Activated CD8-positive, alpha-beta memory T cell treated with anti-CD3 and anti-CD28 coated beads for 36 hours (primary cell): ENCODE results near the gene DNAH3. TPM values are rescaled to one million over a fixed set of nuclear protein-coding genes. Genes with fewer than 3 reads are reported as not detected.
"Not testable (repeated sequence)": the region's sequence is repeated elsewhere in the genome, so short reads cannot be mapped to it uniquely, and the experiment has no call there.

Experiments
- CTCF ChIA-PET: fragments of 350-600 bp; sonication (Branson Sonifier 250); formaldehyde crosslinking; loops from one replicate; lab custom pipeline; 2021; ENCODE audit warnings: antibody characterized with exemption; lab: Charles Lee
- POLR2A ChIA-PET: fragments of 350-600 bp; sonication (Branson Sonifier 250); formaldehyde crosslinking; loops from one replicate; lab custom pipeline; 2021; ENCODE audit warnings: antibody characterized with exemption; lab: Charles Lee
- total RNA-seq, 2 experiments: library from RNA; stranded (reverse); gene quantifications; one replicate each; pipeline ENCODE4 v1.2.3, GENCODE V29; 2021

Gene DNAH3
- total RNA-seq, 2 experiments from 2014 or later: 0.02 TPM

DNA sequence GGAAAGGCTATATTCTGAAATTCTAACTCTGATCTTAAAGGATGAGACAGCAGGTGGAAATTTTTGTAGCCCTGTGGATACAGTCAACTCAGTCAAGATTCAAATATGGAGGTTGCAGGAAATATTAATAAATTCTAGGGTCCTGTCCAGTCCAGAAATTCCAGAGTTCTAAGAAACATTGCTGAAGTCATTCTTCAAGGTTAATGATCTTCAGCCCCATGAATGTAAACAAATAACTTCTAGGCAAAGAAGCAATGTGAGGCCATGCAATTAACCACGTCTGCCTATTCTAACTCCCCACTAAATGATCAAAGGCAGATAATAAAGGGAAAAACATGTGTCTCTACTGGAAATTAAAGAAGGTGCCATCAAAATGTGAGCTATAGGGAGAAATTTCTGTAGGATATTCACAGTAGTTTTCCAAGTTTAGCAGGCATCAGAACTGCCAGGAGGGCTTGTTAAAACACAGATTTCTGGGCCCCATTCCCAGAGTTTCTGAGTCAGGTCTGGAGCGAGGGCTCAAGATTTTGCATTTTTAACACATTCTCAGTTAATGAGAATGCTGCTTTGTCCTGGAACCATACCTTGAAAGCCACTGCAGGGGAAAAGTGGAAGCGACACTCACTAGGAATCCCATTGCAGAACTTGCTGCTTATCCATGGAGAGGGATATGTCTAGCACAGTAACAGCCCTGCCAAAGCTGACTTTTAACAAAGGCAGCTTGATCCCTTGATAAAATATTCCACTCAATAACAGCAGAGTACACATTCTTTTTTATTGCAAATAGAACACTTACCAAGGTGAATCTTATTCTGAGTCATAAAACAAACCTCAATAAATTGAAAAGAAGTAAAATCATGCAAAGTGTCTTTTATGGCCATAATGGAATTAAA, 61.8 kb downstream of the DNAH3 start:
- CTCF ChIA-PET: no interaction called here
- POLR2A ChIA-PET: no interaction called here

DNA sequence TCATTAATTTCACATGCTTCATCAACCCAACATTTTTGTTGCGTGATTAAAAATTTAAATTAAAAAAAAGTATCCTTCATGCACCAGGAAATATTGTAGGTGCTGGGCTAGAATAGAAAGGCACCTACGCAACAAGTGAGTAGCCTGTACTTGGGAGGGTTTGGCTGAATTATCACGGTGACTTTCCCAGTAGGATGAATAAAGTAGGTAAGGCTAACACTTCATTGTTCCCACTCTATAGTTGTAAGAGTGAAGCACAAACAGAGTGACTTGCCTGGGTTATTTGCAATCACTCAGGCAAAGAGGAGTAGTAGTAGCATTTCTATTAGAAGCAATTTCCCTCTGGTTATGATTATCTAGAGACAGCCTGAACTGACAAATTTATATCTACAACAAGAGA, 62.5 kb downstream of the DNAH3 start:
- CTCF ChIA-PET: no interaction called here
- POLR2A ChIA-PET: no interaction called here

DNA sequence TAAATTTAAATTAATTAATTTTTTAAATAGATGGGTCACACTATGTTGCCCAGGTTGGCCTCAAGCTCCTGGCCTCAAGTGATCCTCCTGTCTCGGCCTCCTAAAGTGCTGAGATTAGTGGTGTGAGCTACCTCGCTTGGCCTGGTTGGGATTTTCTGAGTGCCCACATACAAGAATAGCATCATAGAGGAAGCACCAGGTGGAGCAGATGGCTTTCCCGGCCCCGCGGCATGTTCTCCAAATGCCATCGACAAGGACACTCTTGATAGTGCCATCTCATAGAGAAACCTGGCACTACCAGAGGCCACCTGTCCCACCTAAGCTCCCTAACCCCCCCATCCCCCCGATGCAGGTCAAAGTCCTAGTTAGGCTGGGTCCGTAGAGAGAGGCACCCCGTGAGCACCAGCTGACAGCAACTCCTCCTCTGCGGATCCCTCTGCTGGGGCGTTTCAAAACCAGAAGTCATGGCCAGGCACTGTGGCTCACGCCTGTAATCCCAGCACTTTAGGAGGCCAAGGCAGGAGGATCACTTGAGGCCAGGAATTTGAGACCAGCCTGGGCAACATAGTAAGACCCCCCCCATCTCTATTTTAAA, 65.9 kb downstream of the DNAH3 start:
- POLR2A ChIA-PET: interaction anchor here (0.6 kb wide), 1 partner anchor 74 kb away, joined by 3 read pairs; no protein-coding TSS in a partner anchor
- CTCF ChIA-PET: no interaction called here

DNA sequence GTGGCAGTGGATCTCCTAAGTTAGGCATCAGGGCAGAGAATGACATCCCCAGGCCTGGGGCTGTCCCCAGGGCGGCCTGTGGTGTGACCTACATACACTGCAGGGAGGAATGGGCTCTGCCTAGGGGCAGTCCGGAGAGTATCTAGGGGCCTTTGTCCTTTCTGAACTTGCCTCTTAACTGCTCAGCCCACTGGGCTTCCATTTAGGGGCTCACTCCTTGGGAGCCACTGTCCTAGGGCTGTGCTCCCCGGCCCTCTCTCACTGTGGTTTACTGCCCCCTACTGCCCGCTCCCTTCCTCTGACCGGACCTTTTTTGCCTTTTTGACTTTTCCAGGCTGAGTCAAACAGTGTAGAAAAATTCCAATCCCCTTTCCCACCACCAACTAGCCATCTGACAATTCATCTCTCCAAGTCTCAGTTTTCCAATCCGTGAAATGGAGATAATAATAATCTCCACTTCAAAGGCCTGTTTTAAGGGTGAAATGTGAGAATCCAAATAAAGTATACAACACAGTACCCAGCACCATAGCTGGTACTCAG, 66.8 kb downstream of the DNAH3 start:
- ChIA-PET CTCF (interaction anchor here (0.7 kb wide), 1 partner anchor 235 kb away, joined by 3 read pairs; no protein-coding TSS in a partner anchor), POLR2A (no interaction called here)

DNA sequence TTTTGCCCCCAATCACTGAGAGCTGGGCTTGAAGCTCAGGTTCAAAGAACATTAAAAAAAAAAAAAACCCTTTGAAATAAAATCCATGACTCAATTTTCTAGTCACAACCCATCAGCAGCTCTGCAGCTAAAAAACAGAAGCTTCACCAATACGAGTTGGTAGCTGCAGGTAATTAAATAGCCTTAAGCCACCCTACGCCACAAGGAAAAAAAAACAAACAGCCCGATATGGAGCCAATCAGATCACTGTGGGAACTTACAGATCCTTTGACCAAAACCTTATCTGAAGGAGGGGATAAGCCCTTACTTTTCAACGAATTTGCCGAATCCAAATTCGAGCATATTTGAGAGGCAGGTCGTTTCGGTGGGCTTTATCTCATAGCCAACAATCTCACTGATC, 69.3 kb downstream of the DNAH3 start:
- ChIA-PET POLR2A (interaction anchor here (0.6 to 0.7 kb wide), 3 partner anchors 20 to 1611 kb away, joined by 3 to 5 read pairs (median 4); no protein-coding TSS in a partner anchor), CTCF (no interaction called here)

DNA sequence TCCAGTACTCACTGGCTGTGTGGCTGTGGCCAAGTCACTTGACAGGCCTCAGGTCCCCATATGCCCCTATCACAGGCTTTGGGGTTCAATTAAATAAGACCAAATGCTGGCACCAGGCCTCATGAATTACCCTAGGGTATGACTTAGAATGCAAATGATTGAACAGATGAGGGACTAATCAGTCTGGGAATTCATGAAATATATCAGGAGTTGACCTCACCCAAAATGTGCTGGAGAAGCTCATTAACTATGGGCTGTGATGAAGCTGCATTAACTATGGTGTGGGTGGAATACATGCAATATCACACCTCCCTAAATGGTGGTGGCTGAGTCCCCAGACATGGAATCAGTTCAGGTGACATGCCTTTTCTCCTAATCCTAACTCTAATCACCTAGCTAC, 72.1 kb downstream of the DNAH3 start:
- CTCF ChIA-PET: no interaction called here
- POLR2A ChIA-PET: no interaction called here

DNA sequence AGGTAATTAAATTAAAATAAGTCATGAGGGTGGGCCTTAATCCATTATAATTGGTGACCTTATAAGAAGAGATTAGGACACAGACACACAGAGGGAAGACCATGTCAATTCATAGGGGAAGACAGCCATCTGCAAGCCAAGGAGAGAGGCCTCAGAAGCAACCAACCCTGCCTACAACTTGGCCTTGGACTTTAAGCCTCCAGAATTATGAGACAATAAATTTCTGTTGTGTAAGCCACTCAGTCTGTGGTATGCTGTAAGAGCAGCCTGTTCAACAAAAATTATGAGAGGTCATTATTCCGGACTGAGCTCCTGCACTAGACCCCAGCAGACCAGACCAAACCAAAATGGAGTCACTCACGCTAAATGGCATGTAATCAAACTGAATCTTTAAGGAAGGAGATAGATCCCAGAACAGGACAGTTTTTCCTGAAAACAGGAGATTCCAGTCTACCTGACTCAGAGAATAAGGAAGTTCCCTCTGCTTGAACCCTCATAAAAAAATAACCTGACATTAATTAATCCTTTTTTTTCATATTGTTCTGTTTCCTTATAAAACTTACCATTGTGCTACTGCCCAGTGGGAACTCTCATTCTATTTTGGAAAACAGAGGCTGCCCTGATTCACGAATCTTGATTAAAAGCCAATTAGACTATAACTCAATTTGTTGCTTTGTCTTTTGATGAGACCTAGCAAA, 74.3 kb downstream of the DNAH3 start:
- ChIA-PET CTCF (interaction anchor here (0.6 kb wide), 1 partner anchor 906 kb away, joined by 5 read pairs; no protein-coding TSS in a partner anchor), POLR2A (no interaction called here)

DNA sequence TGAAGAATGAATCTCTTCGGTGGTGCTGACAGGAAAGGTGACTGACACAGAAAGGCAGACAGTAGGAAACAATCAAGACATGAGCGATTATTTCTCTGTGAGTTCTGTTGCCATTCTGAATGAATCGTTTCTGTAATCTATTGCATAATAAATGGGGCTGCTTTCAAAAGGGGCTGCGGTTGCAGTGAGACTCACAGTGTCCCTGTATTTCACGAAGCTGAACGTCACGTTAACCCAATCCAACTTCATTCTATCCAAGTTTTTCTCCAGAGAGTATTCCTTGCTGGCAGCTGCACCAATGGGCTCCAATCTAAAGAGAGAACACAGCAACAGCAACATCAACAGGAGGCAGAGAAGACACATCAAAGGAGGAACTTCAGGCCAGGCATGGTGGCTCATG, 75.4 kb downstream of the DNAH3 start:
- POLR2A ChIA-PET: no interaction called here

DNA sequence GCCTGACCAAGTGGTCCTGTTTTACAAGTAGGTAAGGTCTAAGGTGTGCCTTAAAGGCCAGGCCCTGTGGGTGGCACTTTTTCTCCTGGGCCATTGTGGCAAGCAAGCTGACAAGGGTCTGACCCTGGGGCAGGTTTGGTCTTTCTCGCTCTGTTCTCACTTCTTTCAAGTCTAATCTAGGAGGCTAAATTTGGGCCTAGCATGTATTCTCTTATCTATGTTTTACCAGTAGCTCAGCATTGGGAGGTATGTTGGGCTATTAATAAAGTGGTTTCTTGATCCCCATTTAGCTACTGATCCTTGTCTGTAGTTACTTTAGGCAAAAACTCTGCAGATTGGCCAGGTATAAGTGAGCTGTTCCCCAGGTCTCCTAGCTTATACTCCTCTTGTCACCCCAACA, 77.7 kb downstream of the DNAH3 start:
- CTCF ChIA-PET: no interaction called here
- POLR2A ChIA-PET: no interaction called here

More for the DNA sequence above, 75.4 kb downstream of the DNAH3 start:
- CTCF ChIA-PET: no interaction called here

DNA sequence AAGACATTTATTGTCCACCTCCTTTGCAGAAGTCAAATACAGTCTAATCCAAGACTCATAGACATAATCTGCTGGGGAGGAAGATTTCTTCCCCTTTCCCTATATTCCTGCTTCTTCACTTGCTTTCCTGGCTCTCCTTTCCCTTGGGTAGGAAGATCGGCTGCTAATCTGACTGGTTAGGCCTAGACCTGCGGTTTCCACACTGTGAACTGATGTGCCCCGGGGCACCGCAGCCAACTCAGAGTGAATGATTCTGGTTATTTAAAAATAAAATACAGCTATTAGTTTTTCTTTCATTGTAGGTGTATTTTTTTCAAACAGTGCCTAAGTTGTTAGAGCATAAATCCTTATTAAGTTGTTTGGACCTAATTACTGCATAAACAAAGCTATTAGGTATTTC, 78.9 kb downstream of the DNAH3 start:
- ChIA-PET POLR2A (no interaction called here), CTCF (no interaction called here)

DNA sequence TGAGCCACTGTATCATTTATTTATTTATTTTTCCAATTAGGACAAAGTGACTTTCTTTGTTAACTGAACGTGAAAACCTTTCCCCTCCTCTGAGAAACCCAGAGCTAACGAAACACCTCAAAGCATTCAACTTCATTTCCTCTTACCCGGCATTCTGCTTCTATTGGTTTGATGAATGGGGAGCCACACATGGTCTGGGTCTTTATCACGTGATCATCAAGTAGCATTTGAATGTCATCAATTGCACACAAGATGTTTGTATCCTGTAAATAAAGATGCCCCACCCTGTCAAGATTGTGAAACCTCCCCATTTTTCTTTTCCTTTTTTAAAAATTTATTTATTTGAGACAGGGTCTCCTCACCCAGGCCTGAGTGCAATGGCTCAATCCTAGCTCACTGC, 80.1 kb downstream of the DNAH3 start:
- CTCF ChIA-PET: no interaction called here
- POLR2A ChIA-PET: no interaction called here

DNA sequence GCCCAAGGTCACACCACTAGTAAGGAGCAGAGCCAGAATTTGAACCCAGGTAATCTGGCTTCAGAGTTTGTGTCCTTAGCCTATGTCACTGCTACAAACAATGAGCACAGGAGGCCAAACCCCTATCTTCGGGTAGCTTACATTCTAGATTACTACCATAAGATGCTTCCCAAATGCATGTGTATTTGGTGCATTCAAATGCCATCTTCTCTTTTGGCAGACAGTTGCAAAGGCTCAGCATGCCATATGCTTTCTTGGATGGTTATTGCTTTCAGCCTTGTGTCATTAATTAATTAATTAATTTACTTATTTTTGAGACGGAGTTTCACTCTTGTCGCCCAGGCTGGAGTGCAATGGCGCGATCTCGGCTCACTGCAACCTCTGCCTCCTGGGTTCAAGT, 80.7 kb downstream of the DNAH3 start:
- ChIA-PET POLR2A (no interaction called here), CTCF (no interaction called here)

DNA sequence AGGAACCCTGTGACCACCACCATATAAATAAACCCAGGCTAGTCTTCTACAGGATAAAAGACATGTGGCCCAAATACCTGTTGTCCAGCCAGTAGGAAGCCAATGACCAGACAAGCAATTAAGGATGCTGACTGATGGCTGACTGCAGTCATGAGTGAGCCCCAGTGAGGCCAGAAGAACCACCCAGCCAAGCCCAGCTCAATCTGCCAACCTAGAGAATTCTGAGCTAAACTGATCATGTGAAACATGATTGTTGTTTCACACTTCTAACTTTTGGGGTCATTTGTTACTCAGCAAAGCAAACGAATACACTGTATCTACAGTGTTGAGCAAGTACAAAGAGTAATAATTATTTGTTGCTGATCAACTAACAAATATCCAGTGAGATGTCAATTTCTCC, 86.4 kb downstream of the DNAH3 start:
- ChIA-PET POLR2A (no interaction called here), CTCF (interaction anchor here (0.6 kb wide), 1 partner anchor 81 kb away, joined by 3 read pairs; no protein-coding TSS in a partner anchor)

DNA sequence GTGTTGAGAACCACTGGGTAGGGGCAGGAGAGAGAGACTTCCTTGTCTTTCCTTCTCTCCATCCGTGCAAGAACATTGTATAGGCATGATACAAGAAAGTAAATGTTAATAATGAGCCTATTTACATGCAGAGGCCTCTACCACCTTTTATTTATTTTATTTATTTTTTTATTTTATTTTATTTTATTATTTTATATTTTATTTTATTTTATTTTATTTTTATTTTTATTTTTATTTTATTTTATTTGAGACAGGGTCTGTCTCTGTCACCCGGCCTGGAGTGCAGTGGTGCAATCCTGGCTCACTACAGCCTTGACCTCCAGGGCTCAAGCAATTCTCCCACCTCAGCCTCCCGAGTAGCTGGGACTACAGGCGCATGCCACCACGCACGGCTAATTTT, 87.3 kb downstream of the DNAH3 start:
- CTCF ChIA-PET: interaction anchor here (0.6 kb wide), 1 partner anchor 135 kb away, joined by 3 read pairs; no protein-coding TSS in a partner anchor
- POLR2A ChIA-PET: not testable (repeated sequence)

DNA sequence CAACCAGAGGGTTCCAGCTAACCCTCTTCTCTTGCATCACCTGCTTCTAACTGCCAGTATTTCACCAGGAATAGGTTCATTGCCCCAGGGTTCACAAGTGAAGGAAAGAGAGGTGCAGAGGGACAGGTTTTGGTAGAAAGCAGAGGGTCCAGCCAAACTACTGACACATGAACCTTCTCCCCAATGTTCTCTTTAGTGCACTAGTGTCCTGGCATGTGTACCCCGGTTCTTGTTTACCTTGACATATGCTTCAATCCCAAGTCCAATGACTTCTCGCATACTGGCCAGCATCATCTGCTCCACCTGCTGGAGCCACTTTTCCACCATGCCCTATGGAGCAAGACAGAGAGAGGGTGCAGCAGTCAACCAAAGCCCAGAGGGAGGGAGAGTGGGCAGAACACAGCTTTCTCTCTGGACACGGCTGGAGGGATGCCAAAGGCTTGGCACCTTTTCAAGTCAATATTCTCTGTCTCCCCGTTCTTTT, 90.6 kb downstream of the DNAH3 start:
- POLR2A ChIA-PET: no interaction called here

DNA sequence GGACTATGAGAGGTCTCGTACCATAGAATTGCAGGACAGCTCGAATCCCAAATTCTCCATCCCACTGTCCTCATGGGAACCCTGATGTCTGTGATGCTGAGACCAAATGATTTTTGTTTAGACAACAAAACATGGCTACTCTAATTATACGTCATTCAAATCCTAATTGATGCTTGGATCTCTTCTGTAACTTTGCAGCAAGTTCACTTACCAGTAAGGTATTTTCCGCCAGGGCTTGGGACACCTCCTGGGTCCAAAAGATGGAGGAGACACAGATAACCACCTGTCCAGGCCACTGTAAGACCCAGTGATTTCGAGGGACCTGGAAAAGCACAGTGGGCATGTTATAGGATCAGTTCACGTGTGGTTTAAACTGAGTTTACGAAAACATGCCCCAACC, 92.8 kb downstream of the DNAH3 start:
- ChIA-PET POLR2A (no interaction called here), CTCF (no interaction called here)

More for the DNA sequence above, 90.6 kb downstream of the DNAH3 start:
- CTCF ChIA-PET: no interaction called here

DNA sequence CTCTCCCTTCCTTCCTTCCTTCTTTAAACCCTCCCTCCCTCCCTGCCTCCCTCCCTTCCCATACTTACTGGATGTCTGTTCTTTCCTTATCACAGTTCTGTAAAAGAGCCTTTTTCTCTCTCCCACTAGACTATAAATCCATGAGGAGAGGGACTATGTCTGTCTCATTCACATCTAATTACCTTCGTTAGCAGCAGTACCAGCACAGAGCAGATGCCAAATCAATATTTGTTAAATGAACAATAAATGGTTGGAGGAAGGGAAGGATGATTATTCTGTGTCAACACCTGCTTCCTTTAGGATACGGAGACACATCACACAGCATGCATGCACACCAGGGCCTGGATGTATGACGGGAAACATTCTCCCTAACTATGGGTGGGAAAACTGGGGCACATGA, 94.2 kb downstream of the DNAH3 start:
- ChIA-PET CTCF (interaction anchor here (1.1 kb wide), 1 partner anchor 27 kb away, joined by 3 read pairs; no protein-coding TSS in a partner anchor), POLR2A (no interaction called here)

DNA sequence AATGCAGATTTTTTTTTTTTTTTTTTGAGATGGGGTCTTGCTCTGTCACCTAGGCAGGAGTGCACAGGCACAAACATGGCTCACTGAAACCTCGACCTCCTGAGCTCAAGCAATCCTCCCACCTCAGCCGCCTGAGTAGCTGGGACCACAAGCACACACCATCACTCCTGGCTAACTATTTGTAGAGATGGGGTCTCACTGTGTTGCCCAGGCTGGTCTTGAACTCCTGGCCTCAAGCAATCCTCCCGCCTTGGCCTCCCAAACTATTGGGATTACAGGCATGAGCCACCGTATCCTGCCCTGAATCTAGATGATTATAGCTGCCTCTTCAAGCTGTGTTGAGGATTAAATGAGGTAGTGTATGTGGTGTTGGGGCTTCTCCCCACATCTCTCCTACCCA, 94.9 kb downstream of the DNAH3 start:
- POLR2A ChIA-PET: not testable (repeated sequence)
- CTCF ChIA-PET: interaction anchor here (1.1 kb wide), 1 partner anchor 27 kb away, joined by 3 read pairs; no protein-coding TSS in a partner anchor

DNA sequence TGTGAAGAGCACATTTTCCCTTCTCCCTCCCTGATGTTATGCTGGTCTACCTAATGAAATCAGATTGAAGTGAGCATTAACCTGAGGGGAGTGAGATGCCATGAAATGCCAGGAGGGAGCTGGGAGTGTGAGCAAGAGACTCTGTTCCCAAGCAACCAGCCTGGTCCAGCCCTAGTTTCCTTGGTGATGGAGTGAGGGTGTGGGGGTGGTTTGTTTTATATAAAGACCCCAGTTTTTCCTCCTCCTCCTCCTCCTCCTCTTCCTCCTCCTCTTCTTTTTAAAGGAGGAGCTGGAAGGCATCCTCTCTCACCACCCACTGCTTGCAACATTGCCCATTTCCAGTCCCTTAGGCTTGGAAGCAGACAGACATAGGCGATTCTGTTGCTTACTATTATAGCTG, 97.1 kb downstream of the DNAH3 start:
- POLR2A ChIA-PET: no interaction called here
- CTCF ChIA-PET: no interaction called here
